Spleen (tissue), 7 donors: ENCODE measurements around the gene TK1.

Source experiments
- CTCF ChIP-seq, 11 experiments: fragments of 200-600 bp in 7 of 11; fragments of 450-650 bp in 4 of 11; sonication (generic) in 4 of 11; IDR thresholded peaks in 8 of 11; conservative IDR thresholded peaks in 3 of 11; 1 replicate in 7 of 11; 2 replicates in 4 of 11; pipeline versions ENCODE4 v1.4.0 to v1.8.0; 2016 to 2021; ENCODE audit warnings: antibody characterized with exemption in 11 of 11, inconsistent platforms in 4 of 11, mild to moderate bottlenecking in 1 of 11
- POLR2A ChIP-seq, 3 donors: fragments of 450-650 bp; IDR thresholded peaks; one replicate each; pipeline ENCODE4 v1.5.1; 2017; ENCODE audit warnings: antibody characterized with exemption in 3 of 3, mild to moderate bottlenecking in 1 of 3
- POLR2AphosphoS5 ChIP-seq, 3 donors: sonication (generic); formaldehyde crosslinking; IDR thresholded peaks; one replicate each; pipeline ENCODE4 v1.5.1; 2017; ENCODE audit warnings: antibody characterized with exemption in 3 of 3
- donor health status: DM: no; HTN: no; CAD: no; lungs with moderate emphysema.
- donor health status: DM: no; HTN: no; CAD: no.
- donor health status: DM: no; HTN: no; CAD: no.

GRCh38 chr17:78170692-78171590 lies 15.9 kb downstream of the TK1 start:
- TF ChIP-seq POLR2A (IDR thresholded peaks at IDR 0.05) = no peak
- no peak for TF ChIP-seq CTCF (IDR thresholded peaks at IDR 0.05 in 8 of 11, conservative IDR thresholded peaks at IDR 0.05 in 3 of 11)
- TF ChIP-seq POLR2AphosphoS5 (IDR thresholded peaks at IDR 0.05) = peak in 1 of 3 donors; percentile 42
